HuH-7.5 (cell line): ENCODE results near the gene PRR7.

Source experiments
- DNase-seq: peaks from one replicate; pipeline ENCODE4 v3.0.0; 2011; ENCODE audit warnings: low spot score

PRR7 gene

DNA sequence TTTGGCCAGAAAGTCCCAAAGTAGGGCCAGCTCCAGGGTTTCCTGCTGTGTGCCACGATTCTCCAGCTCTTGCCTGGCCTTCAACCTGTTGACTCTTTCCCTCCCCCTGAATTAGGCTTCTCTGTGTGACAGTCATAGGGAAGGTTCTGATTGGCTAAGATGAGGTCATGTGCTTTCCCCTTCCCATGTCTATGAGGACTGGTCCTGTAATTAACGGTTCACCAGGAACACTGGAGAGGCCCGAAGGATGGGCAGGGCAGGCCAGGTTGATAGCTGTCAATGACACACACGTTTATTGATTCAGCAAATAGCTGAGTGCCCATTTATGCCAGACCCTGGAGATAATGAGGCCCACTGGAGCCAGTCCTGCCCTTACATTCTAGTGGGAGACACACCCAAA, 9.0 kb upstream of the PRR7 start:
- no peak for DNase-seq

DNA sequence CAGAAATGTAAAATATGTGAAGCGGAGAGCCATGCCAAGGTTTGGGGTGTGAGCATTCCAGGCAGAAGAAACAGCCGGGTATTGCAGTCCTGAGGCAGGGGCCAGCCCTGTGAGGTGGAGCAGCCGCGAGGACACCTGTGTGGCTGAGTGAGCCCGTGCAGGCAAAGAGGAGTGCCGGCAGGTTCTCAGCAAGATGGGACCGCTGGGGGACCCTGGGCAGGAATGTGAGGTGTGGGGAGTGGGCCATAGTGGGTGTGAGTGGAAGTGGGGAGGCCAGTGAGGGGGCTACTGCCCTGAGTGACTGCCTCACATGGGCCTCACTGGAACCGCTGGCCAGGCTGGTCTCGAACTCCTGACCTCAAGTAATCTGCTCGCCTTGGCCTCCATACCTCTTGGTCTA, 8.1 kb upstream of the PRR7 start:
- DNase-seq = no peak

DNA sequence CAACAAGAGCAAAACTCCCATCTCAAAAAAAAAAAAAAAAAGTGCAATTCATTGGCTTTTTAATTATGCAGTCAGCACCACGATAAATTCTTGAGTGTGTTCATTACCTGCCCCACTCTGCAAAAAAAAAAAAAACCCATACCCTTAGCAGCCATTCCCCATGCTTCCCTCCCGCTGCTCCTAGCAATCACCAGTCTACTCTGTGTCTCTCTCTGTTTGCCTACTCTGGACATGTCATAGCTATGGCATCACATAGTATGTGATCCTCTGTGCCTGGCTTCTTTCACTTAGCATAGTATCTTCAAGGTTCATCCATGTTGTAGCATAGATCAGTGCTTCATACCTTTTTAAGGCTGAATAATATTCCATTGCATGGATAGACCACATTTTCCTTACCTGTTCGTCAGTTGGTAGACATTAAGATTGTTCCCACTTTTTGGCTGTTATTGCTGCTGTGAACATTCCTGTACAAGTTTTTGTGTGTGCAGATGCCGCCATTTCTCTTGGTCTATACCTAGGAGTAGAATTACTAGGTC, 7.0 kb upstream of the PRR7 start:
- DNase-seq = no peak

DNA sequence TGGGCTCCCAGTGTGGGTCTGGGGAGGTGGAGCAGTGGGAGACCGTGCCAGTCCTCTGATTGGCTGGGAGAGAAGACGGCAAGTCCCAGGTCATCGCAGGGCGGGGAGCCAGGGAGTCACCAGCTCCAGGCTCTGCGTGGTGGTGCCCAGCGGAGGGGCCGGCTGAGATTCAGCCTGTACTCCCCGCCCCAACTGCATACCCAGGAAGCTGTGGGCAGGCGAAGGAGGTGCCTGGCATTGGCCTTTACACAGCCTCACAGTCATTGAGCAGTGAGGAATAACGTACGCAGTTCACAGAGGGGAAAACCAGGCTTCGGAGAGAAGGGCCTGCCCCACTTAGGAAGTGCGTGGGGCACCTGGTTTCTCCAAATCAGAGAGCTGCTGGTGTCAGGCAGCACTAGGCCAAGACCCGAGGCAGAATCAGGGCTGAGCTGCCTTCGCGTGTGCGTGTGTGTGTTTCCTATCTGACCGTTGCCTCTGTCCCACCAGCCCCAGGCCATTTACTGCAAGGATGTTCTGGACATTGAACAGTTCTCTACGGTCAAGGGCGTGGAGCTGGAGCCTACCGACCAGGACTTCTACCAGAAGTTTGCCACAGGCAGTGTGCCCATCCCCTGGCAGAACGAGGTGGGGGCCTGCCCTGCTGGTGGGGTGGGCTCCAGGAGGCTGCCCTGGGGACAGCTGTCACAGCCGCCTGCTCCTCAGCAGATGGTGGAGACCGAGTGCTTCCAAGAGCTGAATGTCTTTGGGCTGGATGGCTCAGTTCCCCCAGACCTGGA, 6.2 kb upstream of the PRR7 start:
- DNase-seq = no peak

DNA sequence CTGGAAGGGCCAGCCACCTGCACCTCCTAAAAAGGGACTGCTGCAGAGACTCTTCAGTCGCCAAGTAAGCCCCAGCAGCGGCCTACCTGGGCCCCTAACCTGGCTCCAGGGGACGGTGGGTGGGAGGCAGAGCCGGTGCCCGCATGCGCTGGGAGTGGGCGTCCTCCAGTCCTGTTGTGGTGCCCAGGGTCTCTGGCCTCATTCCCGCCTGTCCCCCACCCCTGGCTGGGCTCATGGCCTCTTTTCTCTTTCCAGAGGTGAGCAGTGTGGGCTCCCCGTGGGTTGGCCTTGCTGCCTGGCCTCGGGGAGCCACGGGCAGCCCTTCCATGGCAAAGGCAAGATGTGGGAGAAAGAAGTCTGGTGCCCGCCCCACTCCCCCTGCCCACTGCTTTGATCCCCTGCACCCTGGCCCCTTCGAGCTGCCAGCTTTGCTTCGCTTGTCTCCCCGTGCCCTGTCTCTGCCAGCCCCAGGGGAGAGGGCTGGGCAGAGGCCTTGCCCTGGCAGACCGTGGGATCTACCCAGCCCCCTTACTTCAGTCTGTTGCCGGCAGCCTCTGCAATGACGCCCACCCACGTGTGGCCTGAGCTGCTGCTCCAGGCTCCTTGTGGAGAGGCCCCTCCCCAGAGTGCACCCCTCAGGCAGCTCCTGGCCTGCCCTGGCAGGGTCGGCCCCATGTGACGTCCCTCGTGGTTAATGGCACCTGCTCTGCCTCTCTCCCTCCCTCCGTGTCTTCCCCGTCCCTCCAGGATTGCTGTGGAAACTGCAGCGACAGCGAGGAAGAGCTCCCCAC, 5.4 kb upstream of the PRR7 start:
- DNase-seq = no peak

DNA sequence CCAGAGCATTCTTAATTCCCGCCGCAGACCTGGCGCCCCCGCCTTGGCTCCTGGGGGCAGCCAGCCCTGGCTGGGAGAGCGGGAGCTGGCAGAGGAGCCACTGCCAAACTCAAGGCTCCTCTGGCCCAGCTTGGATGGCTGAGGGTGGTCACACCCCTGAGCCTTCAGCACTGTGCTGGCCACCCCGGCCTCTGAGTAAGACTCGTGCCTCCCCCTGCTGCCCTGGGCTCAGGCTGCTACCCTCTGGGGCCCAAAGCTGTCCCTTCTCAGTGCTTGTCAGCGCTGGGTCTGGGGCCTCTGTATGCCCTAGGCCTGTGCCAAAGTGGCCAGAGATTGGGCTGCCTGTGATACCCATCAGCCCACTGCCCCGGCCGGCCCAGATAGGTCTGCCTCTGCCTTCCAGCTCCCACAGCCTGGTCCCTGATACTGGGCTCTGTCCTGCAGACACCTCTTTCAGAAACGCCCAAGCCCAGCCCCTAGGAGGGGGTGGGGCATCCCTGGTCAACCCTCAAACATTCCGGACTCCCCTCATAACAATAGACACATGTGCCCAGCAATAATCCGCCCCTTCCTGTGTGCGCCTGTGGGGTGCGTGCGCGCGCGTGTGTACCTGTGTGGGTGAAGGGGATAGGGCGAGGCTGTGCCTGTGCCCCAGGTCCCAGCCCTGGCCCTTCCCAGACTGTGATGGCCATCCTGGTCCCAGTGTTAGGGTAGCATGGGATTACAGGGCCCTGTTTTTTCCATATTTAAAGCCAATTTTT, 4.4 kb upstream of the PRR7 start:
- DNase-seq = no peak

DNA sequence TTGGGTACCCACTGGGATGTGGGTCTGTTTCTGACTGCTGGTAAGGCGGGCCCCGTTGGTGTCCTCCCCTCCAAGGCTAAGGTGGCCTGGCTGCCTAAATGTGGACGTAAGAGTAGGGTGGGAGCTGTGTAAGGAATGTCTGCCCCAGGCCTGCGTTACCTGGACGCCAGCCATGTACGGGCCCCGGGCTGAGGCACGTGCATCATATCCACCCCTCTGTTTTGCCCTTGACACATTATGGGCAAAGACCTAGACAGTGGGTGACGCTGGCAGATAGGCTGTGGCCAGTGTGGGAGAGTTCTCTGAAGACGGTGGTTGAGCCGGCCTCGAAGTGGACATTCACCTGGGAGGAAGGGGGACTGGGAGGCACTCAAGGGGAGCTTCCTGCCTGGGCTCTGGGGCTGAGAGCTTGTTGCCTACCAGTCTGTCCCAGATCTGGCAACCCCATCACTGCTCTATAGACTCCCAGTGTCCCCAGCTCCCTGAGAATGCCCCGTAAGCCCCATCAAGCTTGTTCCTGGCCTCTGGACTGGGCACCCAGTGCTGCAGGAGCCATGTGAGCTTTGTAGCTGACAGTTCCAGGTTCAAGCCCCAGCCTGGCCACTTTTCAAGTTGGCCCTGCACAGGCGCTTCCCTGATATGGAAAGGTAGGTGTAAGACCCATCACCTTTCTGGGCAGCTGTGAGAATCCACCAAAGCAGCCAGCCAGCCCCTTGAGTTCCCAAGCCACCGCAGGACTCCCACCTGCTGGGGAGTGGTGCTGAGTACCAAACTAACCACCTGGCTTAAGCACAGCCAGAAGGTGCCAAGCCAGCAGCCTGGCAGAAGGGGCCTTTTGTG, 3.2 kb upstream of the PRR7 start:
- no peak for DNase-seq

DNA sequence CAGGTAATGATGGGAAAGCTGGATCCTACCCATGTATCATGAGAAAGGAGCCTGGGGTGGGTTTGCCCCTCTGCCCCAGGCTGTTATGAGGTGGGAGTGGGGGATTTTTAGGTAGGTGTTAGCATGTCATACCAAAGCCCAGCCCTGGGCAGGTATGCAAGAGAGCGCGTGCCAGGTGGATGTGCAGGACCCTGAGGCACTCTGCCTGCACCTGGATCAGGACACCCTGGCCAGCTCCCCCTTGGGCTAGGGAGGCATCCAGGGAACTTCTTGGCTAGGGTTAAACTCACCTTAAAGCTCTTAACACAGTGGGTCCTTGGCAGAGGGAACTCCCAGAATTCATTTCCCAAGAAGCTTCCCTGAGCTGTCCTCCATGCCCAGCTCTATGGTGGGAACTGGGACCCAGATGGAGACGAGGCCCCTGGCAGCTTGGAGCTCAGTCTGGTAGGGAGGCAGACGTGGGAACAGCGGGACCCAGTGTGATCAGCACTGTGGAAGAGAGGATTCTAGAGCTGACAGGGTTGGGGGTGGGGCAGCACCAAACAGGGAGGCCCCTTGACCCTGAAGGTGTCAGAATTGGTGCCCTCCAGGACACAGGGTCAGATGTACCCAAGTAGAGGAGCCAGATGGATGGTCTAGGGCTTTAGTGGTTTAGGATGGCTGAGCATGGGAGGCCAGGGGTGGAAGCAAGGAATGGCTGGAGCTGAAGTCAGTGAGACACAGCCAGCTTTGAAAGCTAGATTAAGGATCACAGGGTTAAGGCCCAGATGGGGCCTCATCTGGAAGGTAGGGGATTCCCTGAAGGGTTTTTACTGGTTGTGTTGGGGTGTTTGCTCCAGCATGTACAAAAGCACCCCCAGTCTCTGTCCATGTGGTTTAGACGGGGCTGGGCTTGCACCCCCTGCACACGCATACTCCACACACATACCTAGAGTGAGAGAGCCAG, 2.2 kb upstream of the PRR7 start:
- no peak for DNase-seq

DNA sequence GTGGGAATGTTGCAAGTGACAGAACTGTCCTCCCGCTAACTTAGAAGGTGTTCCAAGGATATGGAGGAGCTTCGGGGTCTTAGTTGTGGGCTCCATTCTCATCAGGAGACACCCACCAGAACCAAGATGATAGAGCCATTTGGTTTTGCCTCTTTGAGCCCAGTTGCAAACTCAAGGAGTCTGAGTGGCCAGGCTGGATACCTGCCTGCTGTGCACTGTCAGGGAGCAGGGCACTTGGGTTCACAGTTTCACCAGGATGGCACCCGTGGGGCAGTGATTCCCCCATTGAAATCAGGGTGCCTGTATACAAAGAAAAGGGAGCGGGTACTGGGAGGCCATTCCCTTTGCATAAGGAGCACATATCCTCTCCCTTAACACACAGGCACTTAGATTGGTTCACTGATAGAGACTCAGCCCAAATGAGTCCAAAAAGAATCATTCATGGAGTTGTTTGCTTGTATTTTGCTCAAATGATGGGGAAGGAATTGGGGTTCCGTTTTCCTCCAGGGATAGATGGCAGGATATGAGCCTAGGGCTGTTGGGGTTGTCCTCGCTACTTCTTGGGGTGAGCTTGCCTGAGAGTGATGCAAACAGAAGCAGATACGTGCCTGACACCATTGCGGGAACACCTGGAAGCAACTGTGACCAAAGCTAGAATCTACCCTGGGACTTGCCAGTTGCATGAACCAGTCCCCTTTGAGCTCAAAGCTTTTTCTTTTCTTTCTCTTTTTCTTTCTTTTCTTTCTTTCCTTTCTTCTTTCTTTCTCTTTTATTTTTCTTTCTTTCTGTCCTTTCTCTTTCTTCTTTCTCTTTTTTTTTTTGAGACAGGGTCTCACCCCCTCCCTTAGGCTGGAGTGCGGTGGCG, 1.3 kb upstream of the PRR7 start:
- DNase-seq = no peak

DNA sequence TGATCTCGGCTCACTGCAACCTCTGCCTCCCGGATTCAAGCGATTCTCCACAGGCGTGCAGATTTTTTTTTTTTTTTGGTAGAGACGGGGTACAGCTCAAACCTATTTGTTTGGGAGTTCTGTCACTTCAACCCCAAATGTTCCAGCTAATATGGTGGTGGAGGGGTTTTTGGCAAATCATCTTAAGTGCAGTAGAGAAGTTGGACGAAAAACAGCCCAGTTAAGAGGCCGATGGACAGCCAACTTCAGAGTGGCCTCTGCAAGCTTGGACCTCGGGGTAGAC, 756 bp upstream of the PRR7 start:
- no peak for DNase-seq

DNA sequence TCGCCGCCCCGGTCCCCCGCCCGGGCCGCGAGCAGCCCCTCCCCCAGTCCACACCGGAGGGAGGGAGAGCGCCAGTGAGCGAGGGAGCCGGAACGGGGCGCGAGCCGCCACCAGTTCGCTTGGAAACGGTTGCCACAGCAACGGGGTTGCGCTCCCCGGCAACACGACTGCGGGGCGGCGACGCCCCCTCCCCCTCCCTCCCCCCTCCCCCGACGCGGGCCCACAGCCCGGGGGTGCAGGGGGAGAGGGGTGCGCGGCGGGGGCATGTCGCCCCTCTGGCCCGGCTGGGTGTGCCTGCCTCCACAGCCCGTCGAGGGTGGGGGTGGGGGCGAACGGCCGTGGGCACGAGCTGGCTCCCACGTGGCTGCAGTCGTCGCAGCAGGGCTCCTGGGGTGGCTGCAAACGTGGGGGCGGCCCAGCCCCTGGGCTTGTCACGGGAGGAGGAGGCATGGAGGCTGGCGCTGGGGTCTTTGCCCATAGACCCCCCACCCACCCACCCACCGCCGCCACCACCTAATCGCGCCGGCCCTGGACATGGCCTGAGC, 524 bp downstream of the PRR7 start:
- DNase-seq = peak; percentile 74

DNA sequence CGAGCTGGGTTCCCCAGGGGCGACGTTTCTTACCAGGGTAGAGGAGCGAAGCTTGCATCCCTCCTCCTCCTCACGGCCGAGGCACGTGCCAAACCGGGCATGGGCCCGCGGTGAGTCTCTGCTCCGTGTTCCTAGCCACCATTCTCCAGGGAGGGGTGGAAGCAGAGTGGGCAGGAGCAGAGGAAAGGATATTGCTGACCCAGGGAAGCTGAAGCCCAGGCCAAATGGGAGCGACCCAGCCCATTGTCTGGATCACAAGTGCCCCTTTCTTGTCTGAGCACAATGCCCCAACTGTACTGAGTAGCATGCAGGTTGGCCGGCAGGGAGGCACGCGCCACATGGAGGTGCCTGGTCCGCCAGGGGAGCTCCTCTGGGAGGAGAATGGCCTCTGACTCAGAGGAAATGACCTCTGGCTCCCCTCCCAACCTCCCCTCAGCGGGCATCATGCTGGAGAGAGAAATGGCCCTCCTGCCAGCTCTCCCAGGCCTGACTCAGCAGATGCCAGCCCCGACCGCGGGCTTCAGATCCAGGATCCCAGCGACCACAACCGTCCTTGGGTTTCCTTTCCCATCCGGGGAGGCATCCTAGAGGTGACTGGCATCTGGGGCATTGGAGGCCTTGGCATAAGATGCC, 1.1 kb downstream of the PRR7 start:
- DNase-seq = no peak

DNA sequence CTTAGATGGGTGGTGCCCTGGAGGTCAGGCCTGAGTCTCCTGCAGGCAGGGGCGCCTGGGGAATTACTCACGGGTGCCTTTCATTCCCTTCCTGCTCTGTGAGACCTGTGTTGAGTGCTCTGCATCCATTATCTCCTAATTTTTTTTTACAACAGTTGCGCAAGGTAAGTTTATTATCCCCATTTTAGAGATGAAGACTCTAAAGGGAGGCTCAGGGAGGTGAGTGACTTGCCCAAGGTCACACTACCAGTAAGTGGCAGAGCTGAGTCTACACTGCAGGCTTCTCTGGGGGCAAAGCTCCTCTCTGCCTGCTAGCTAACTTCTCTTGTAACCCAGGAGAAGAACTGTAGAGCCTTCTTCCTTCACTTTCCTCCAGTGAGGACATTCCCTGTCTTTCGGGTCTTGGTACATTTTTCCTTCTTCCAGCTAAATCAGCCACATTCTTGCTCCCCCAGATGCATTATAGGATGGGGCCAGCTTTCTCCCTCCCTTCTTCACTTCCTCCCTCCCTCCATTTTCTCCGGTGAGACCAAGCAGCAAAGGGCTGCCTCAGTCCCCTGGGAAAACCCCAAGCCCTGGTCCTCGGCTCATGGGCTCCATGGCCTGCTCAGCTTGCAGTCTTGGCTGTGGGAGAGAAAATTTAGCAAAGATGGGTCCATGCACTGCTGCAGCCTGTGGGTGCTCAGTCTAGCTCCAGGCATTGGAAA, 1.8 kb downstream of the PRR7 start:
- DNase-seq = no peak

DNA sequence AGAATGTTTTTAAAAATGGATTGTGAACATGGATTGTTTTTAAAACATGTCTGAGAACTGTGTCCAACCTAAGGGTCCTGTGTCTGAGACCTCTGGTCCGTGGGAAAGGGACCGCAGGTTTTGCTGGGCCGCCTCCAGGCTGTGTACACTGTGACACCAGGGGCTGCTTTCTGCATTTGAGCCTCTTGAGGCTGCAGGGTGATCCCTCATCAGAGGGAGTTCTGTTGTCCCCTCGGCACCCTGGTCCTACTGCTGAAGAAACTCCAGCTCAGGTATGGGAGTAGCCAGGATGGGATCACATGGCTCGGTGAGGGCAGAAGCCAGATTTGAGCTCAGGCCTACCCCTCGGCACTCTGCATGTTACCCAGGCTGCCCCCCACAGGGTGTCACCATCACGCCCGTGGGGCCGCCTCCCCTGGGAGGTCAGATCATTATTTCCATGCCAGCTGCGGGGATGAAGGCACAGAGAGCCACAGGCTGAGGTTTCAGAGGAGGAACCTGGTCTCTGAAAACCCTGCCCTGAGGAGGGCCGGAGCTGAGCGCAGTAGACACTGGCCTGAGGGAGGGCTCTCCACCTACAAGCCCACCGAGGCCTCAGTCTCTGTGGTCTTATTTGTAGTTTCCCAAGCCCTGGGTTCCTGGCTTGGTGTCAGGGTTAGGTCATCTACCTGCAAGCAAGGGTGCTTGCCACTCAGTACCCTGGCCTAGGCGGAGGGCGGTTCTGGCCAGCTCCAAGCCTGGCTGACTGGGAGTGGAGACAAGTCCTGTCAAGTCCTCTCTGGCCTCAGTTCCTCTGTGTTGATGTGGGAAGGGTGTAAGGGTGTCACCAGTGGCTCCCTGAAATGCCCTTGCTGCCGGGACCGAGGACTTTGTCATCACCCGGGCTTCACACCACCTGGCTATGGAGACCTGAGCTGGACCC, 2.8 kb downstream of the PRR7 start:
- no peak for DNase-seq

DNA sequence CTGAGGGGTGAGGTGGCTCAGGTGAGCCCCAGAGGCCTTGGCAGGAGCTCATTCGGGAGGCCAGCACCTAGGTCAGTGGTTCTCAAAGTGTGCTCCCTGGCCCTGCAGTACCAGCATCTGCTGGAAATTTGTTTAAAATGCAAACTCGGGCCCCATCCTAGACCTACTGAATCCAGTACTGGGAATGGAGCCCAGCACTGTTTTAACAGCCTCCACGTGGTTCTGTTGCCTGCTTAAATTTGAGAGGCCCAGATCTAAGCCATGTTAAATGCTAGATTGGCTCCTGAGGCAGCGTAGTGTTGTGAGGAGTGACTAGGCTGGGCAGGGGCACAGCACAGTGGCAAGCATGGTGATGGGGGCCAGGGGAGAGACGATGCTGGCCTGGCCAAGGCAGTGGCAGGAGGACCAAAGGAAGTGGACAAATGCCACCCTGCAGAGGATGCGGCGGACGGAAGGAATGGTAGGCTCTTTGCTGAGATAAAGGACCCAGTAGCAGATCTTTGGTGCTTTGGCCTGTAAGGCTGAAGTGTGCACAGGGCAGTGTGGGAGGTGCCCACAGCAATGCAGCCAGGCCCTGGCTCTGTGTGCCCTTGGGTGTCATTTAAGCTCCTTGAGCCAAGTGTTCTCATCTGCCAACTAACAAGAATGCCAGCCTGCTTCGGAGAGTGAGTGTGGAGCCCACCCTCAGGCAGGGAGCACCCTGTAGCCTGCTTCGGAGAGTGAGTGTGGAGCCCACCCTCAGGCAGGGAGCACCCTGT, 4.2 kb downstream of the PRR7 start:
- DNase-seq = no peak
